Panc1 (cell line): ENCODE results near the gene EFEMP1.

Experiments used
- POLR2AphosphoS5 ChIP-seq: IDR thresholded peaks from 2 replicates; pipeline ENCODE4 v1.6.1; 2012; ENCODE audit warnings: mild to moderate bottlenecking, low read depth, low read length, moderate library complexity
- TF ChIP-seq, protein P1 (sequence below): fragments of 450-650 bp; IDR thresholded peaks from 2 replicates; pipeline ENCODE4 v1.5.1; 2017; ENCODE audit warnings: mild to moderate bottlenecking
- TF ChIP-seq, protein P2 (sequence below), 2 experiments: IDR thresholded peaks; 2 replicates each; pipeline ENCODE4 v1.6.1; 2011 to 2012; ENCODE audit warnings: low read depth in 2 of 2, control low read depth in 1 of 2, low read length in 1 of 2, mild to moderate bottlenecking in 1 of 2, moderate library complexity in 1 of 2; ENCODE audit not compliant: insufficient read depth in 1 of 2

DNA sequence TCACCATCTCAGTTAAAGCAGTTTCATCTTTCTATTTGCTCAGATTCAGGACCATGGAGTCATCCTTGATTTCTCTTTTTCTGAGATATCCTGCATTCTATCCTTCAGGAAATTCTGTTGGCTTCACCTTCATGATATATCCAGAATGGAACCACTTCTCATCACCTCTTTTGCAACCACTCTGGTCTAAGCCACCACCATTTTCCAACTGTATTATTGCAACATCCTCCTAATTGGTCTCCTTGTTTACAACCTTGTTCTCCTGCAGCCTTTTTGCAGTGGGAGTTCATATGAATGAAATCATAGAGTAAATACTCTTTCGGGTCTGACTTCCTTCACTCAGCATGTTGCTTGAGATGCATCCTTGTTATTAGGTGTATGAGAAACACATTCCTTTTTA, 3.4 kb upstream of the EFEMP1 start:
- TF ChIP-seq POLR2AphosphoS5 = no peak
- TF ChIP-seq, protein P1, sequence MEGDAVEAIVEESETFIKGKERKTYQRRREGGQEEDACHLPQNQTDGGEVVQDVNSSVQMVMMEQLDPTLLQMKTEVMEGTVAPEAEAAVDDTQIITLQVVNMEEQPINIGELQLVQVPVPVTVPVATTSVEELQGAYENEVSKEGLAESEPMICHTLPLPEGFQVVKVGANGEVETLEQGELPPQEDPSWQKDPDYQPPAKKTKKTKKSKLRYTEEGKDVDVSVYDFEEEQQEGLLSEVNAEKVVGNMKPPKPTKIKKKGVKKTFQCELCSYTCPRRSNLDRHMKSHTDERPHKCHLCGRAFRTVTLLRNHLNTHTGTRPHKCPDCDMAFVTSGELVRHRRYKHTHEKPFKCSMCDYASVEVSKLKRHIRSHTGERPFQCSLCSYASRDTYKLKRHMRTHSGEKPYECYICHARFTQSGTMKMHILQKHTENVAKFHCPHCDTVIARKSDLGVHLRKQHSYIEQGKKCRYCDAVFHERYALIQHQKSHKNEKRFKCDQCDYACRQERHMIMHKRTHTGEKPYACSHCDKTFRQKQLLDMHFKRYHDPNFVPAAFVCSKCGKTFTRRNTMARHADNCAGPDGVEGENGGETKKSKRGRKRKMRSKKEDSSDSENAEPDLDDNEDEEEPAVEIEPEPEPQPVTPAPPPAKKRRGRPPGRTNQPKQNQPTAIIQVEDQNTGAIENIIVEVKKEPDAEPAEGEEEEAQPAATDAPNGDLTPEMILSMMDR = no peak
- TF ChIP-seq, protein P2, sequence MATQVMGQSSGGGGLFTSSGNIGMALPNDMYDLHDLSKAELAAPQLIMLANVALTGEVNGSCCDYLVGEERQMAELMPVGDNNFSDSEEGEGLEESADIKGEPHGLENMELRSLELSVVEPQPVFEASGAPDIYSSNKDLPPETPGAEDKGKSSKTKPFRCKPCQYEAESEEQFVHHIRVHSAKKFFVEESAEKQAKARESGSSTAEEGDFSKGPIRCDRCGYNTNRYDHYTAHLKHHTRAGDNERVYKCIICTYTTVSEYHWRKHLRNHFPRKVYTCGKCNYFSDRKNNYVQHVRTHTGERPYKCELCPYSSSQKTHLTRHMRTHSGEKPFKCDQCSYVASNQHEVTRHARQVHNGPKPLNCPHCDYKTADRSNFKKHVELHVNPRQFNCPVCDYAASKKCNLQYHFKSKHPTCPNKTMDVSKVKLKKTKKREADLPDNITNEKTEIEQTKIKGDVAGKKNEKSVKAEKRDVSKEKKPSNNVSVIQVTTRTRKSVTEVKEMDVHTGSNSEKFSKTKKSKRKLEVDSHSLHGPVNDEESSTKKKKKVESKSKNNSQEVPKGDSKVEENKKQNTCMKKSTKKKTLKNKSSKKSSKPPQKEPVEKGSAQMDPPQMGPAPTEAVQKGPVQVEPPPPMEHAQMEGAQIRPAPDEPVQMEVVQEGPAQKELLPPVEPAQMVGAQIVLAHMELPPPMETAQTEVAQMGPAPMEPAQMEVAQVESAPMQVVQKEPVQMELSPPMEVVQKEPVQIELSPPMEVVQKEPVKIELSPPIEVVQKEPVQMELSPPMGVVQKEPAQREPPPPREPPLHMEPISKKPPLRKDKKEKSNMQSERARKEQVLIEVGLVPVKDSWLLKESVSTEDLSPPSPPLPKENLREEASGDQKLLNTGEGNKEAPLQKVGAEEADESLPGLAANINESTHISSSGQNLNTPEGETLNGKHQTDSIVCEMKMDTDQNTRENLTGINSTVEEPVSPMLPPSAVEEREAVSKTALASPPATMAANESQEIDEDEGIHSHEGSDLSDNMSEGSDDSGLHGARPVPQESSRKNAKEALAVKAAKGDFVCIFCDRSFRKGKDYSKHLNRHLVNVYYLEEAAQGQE (IDR thresholded peaks at IDR 0.05; ENCODE audit: insufficient read depth in 1 of 2, low read depth in 2 of 2, low read length in 1 of 2) = no peak
